Kidney tubule cell (primary cell): ENCODE measurements around the gene DSTYK.

Experiments
- DNase-seq: peaks from one replicate; pipeline ENCODE4 v3.0.0-alpha.2; 2018; ENCODE audit warnings: low spot score

DSTYK gene

GRCh38 chr1:205124726-205125125, 86.8 kb downstream of the DSTYK start:
- no peak for DNase-seq

GRCh38 chr1:205122489-205122882, 89.0 kb downstream of the DSTYK start:
- no peak for DNase-seq

GRCh38 chr1:205121660-205122488, 89.6 kb downstream of the DSTYK start, which contains the start of gene RBBP5:
RBBP5 (minus strand) TSS chr1:205121978; CDS start chr1:205121873, 105 bp downstream.
- DNase-seq: peak; percentile 98

GRCh38 chr1:205118752-205119151, 92.8 kb downstream of the DSTYK start:
- peak; percentile 13 for DNase-seq

GRCh38 chr1:205111354-205111753, 100.1 kb downstream of the DSTYK start:
- DNase-seq: no peak

GRCh38 chr1:205109711-205110110, 101.8 kb downstream of the DSTYK start:
- DNase-seq: no peak

- DNase-seq: no peak
Measured at GRCh38 chr1:205109269-205109668, 102.2 kb downstream of the DSTYK start.

- no peak for DNase-seq
Measured at GRCh38 chr1:205108464-205108863, 103.0 kb downstream of the DSTYK start.

- DNase-seq: no peak
Measured at GRCh38 chr1:205107327-205107726, 104.2 kb downstream of the DSTYK start.

- DNase-seq: no peak
Measured at GRCh38 chr1:205102404-205102803, 109.1 kb downstream of the DSTYK start.

GRCh38 chr1:205098242-205098641, 113.3 kb downstream of the DSTYK start:
- no peak for DNase-seq

GRCh38 chr1:205095422-205095821, 116.1 kb downstream of the DSTYK start:
- DNase-seq: no peak
